Activated CD8-positive, alpha-beta T cell treated with anti-CD3 and anti-CD28 coated beads for 36 hours (primary cell): ENCODE results near the gene DMC1. TPM values are rescaled to one million over a fixed set of nuclear protein-coding genes. Genes with fewer than 3 reads are reported as not detected.
A peak's percentile ranks its signal among the peaks of the same experiment; 100 is the strongest.

Experiments
- ATAC-seq: fragments of 200-7000 bp; cut with Tn5 transposase; one replicate; pipeline ENCODE4 v1.10.0; 2021; ENCODE audit warnings: mild to moderate bottlenecking, moderate library complexity
- CTCF ChIA-PET: fragments of 350-600 bp; sonication (Branson Sonifier 250); formaldehyde crosslinking; loops from one replicate; lab custom pipeline; 2021; ENCODE audit warnings: antibody characterized with exemption; lab: Charles Lee
- POLR2A ChIA-PET: fragments of 350-600 bp; sonication (Branson Sonifier 250); formaldehyde crosslinking; loops from one replicate; lab custom pipeline; 2021; ENCODE audit warnings: antibody characterized with exemption; lab: Charles Lee
- DNase-seq: peaks from one replicate; pipeline ENCODE4 v3.0.0-alpha.2; 2020
- H3K27ac Mint-ChIP-seq: one replicate; pipeline ENCODE4 v1.8.0; 2021; ENCODE audit warnings: mild to moderate bottlenecking, mixed read lengths
- H3K27me3 Mint-ChIP-seq: one replicate; pipeline ENCODE4 v1.8.0; 2021; ENCODE audit warnings: mixed read lengths
- H3K36me3 Mint-ChIP-seq: one replicate; pipeline ENCODE4 v1.8.0; 2021; ENCODE audit warnings: low read depth, mixed read lengths
- H3K4me1 Mint-ChIP-seq: one replicate; pipeline ENCODE4 v1.8.0; 2021; ENCODE audit warnings: low read depth, mixed read lengths
- H3K4me3 Mint-ChIP-seq: one replicate; pipeline ENCODE4 v1.8.0; 2021; ENCODE audit warnings: mild to moderate bottlenecking, moderate library complexity, mixed read lengths
- H3K9me3 Mint-ChIP-seq: one replicate; pipeline ENCODE4 v1.8.0; 2021; ENCODE audit warnings: mixed read lengths
- intact Hi-C: fragments of 100-400 bp; cut with micrococcal nuclease; formaldehyde crosslinking; loops from one replicate; pipeline ENCODE4 v1.10.0; 2022
- total RNA-seq, 2 experiments: library from RNA; stranded (reverse); gene quantifications; one replicate each; pipeline ENCODE4 v1.2.3, GENCODE V29; 2021
- TF ChIP-seq, protein P1 (sequence below): fragments of 200-600 bp; IDR thresholded peaks from one replicate; pipeline ENCODE4 v1.8.0; 2022; ENCODE audit warnings: antibody characterized with exemption, mild to moderate bottlenecking

The DMC1 gene
- total RNA-seq, 2 experiments from 2014 or later = 14.2 to 15.1 TPM

DNA sequence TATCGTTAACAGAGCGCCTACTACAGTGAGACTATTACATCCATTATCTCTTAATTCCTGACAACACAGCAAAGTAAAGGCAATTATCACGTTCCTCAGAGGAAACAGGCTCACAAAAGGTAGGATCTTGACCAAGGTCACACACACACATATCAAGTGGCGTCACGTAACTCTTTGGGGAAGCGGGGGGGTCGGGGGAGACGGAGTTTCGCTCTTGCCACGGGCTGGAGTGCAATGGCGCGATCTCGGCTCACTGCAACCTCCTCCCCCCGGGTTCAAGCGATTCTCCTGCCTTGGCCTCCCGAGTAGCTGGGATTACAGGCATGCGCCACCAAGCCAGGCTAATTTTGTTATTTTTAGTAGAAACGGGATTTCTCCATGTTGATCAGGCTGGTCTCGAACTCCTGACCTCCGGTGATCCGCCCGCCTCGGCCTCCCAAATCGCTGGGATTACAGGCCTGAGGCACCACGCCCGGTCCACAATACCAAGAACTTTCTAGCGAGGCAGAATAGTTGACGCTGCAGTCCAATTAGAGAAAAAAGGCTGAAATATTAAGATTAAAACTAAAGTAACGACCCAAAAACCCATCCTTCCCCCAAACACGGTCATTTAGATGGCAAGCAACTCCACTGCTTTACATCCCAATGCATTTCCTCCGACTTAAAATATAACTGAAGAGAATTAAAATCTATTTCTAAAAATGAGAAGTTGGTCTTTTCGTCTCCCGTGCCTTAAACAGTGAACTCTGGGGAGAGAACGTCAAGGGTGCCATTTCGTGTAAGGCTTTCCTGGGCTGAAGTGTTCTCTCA is 65.0 kb downstream of the DMC1 start:
- ChIA-PET POLR2A (interaction anchor here (1.2 to 4.9 kb wide), 3 partner anchors 16 to 66 kb away, joined by 4 to 43 read pairs (median 5); partner anchors contain the start of gene DMC1), CTCF (no interaction called here)
- Mint-ChIP-seq H3K4me3 (peak overlapping the region; percentile 93), H3K27ac (peak overlapping the region; percentile 100), H3K27me3 (no peaks in the 10 kb centered on the region), H3K9me3 (peaks cover 6% of the 10 kb centered on the region), H3K36me3 (peaks cover 59% of the 10 kb centered on the region), H3K4me1 (peaks cover 40% of the 10 kb centered on the region)
- intact Hi-C loops = loop anchor here (5.0 kb wide), 1 partner anchor 67 kb away; the partner anchor contains the start of gene DMC1
- ATAC-seq (no peak), DNase-seq (peak; percentile 83)
- TF ChIP-seq, protein P1, sequence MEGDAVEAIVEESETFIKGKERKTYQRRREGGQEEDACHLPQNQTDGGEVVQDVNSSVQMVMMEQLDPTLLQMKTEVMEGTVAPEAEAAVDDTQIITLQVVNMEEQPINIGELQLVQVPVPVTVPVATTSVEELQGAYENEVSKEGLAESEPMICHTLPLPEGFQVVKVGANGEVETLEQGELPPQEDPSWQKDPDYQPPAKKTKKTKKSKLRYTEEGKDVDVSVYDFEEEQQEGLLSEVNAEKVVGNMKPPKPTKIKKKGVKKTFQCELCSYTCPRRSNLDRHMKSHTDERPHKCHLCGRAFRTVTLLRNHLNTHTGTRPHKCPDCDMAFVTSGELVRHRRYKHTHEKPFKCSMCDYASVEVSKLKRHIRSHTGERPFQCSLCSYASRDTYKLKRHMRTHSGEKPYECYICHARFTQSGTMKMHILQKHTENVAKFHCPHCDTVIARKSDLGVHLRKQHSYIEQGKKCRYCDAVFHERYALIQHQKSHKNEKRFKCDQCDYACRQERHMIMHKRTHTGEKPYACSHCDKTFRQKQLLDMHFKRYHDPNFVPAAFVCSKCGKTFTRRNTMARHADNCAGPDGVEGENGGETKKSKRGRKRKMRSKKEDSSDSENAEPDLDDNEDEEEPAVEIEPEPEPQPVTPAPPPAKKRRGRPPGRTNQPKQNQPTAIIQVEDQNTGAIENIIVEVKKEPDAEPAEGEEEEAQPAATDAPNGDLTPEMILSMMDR = no peak

DNA sequence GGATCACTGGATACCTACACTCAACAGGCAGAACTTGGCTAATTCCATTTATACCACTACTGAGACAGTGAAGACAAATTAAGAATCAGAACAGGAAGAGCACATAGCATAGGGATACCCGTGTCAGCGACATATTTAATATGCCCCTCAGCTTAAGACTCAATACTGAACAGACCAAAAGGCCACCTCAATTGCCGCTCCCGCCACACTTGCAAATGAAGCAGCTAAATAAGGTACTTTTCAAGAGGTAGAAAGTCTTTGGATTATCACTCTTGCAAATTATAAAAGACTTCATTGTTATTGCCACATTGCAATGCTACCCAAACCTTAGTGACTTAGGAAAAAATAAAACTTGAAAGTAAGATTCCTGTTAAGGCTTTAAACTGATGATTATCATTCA is 67.0 kb downstream of the DMC1 start:
- H3K4me1 Mint-ChIP-seq = peaks cover 55% of the 10 kb centered on the region
- ATAC-seq = no peak
- intact Hi-C loops = no loop called here
- no peak for DNase-seq
- H3K9me3 Mint-ChIP-seq = peaks cover 2% of the 10 kb centered on the region
- peak overlapping the region; percentile 100 for H3K27ac Mint-ChIP-seq
- TF ChIP-seq, protein P1 = no peak
- peaks cover 71% of the 10 kb centered on the region for H3K36me3 Mint-ChIP-seq
- H3K27me3 Mint-ChIP-seq = no peaks in the 10 kb centered on the region
- CTCF ChIA-PET = interaction anchor here (0.6 to 1.3 kb wide), 2 partner anchors 9 to 634 kb away, joined by 3 to 6 read pairs; no protein-coding TSS in a partner anchor
- peak overlapping the region; percentile 93 for H3K4me3 Mint-ChIP-seq
- POLR2A ChIA-PET = interaction anchor here (0.6 to 4.9 kb wide), 7 partner anchors 7 to 68 kb away, joined by 3 to 43 read pairs (median 4); partner anchors contain the start of gene DMC1

DNA sequence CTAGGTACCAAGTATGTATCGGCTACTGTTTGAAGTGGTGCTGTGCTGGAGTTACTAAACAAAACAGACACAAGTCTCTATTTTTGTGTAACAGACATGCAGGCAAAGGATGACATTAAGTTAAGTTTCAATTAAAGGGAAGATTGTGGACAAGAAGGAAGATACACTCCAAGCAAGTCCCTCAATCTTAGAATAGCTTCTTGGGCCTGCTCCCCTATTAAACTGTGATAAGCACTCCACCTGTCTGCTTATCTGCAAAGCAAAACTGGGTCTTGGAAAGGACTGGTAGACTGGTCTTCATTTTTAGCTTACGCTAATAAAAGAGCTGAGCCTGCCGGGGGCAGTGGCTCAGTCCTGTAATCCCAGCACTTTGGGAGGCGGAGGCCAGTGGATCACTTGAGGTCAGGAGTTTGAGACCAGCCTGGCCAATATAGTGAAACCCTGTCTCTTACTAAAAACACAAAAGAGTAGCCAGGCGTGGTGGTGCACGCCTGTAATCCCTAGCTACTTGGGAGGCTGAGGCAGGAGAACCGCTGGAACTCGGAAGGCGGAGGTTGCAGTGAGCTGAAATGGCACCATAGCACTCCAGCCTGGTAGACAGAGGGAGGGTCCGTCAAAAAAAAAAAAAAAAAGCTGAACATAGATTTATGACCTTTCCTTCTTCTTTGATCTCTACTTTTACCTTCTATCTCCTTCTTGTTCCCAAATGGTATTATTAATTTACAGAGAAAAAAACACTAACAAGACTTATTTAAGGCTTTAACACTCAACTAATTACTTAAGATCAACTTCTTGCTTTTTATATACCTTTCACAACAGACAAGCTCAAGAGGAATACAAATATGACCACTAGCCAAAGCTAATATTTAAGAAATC is 67.9 kb downstream of the DMC1 start:
- intact Hi-C loops = no loop called here

DNA sequence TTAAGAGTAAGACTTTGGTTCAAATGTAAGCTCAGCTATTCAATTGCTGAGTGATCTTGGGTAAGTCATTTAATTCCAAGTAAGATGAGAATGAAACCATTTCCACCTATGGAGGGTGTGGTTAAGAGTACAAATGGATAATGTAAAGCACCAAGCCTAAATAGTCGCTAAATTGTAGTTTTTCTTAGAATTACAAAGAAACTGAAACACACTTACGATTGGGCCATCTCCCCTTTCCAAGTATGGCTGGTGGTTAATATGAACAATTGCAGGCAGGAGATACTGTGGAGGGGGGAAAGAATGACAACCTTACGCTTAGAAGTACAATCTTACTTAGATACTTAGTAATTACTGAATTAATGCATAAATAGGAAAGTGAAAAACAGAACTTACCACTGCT is 72.1 kb downstream of the DMC1 start:
- Mint-ChIP-seq H3K36me3 (peaks cover 80% of the 10 kb centered on the region), H3K27me3 (no peaks in the 10 kb centered on the region), H3K4me1 (peaks cover 66% of the 10 kb centered on the region), H3K9me3 (no peaks in the 10 kb centered on the region), H3K4me3 (no peak overlapping the region), H3K27ac (peak overlapping the region; percentile 66)
- CTCF ChIA-PET = interaction anchor here (0.9 to 1.4 kb wide), 2 partner anchors 16 to 73 kb away, joined by 3 to 5 read pairs; no protein-coding TSS in a partner anchor
- POLR2A ChIA-PET = interaction anchor here (0.6 to 1.8 kb wide), 6 partner anchors 9 to 73 kb away, joined by 3 to 7 read pairs (median 5); partner anchors contain the start of gene DMC1
- TF ChIP-seq, protein P1 = no peak
- intact Hi-C loops = no loop called here
- ATAC-seq = peak; percentile 72
- DNase-seq = no peak

More for the DNA sequence above, 67.9 kb downstream of the DMC1 start:
- ChIA-PET POLR2A (interaction anchor here (0.6 to 4.9 kb wide), 9 partner anchors 8 to 69 kb away, joined by 3 to 43 read pairs (median 4); no protein-coding TSS in a partner anchor), CTCF (interaction anchor here (1.3 kb wide), 1 partner anchor 8 kb away, joined by 6 read pairs; no protein-coding TSS in a partner anchor)
- peak overlapping the region; percentile 93 for H3K4me3 Mint-ChIP-seq
- no peaks in the 10 kb centered on the region for H3K27me3 Mint-ChIP-seq
- DNase-seq (no peak), ATAC-seq (no peak)
- H3K36me3 Mint-ChIP-seq = peaks cover 74% of the 10 kb centered on the region
- H3K4me1 Mint-ChIP-seq = peaks cover 57% of the 10 kb centered on the region
- TF ChIP-seq, protein P1 = no peak
- no peaks in the 10 kb centered on the region for H3K9me3 Mint-ChIP-seq
- peak overlapping the region; percentile 100 for H3K27ac Mint-ChIP-seq
